ENCODE data around the gene SP7. TPM values are rescaled to one million over a fixed set of nuclear protein-coding genes. Genes with fewer than 3 reads are reported as not detected.

SP7 gene
- polyA plus RNA-seq, 1 donor = 0.13 TPM

Other genes starting within 250 kb of the SP7 start
- gene IGFBP6, start 238.7 kb downstream of the SP7 start, polyA plus RNA-seq (ENCODE audit: insufficient read length) = 49.2 TPM
- 0.10 TPM for gene SOAT2, start 232.9 kb downstream of the SP7 start, polyA plus RNA-seq (ENCODE audit: insufficient read length)
- 28.3 TPM for gene ZNF740, start 155.6 kb downstream of the SP7 start, polyA plus RNA-seq (ENCODE audit: insufficient read length)
- gene CSAD, start 155.4 kb downstream of the SP7 start, polyA plus RNA-seq (ENCODE audit: insufficient read length) = 60.7 TPM
- gene ITGB7, start 129.1 kb downstream of the SP7 start, polyA plus RNA-seq (ENCODE audit: insufficient read length) = 0.76 TPM
- 24.8 TPM for gene RARG, start 104.1 kb downstream of the SP7 start, polyA plus RNA-seq (ENCODE audit: insufficient read length)
- 5.1 TPM for gene ESPL1, start 68.1 kb downstream of the SP7 start, polyA plus RNA-seq (ENCODE audit: insufficient read length)
- 416 TPM for gene PFDN5, start 40.8 kb downstream of the SP7 start, polyA plus RNA-seq (ENCODE audit: insufficient read length)
- 38.9 TPM for gene MYG1, start 36.7 kb downstream of the SP7 start, polyA plus RNA-seq (ENCODE audit: insufficient read length)
- 55.9 TPM for gene AAAS, start 14.7 kb downstream of the SP7 start, polyA plus RNA-seq (ENCODE audit: insufficient read length)
- 39.9 TPM for gene SP1, start 43.8 kb upstream of the SP7 start, polyA plus RNA-seq (ENCODE audit: insufficient read length)
- gene AMHR2, start 87.5 kb upstream of the SP7 start, polyA plus RNA-seq (ENCODE audit: insufficient read length) = not detected
- 50.8 TPM for gene PRR13, start 105.4 kb upstream of the SP7 start, polyA plus RNA-seq (ENCODE audit: insufficient read length)
- gene PCBP2, start 115.7 kb upstream of the SP7 start, polyA plus RNA-seq (ENCODE audit: insufficient read length) = 560 TPM
- 18.4 TPM for gene MAP3K12, start 163.1 kb upstream of the SP7 start, polyA plus RNA-seq (ENCODE audit: insufficient read length)
- 24.7 TPM for gene TARBP2, start 164.9 kb upstream of the SP7 start, polyA plus RNA-seq (ENCODE audit: insufficient read length)
- gene NPFF, start 171.1 kb upstream of the SP7 start, polyA plus RNA-seq (ENCODE audit: insufficient read length) = 0.48 TPM